Parathyroid adenoma (tissue), 2 donors: Measurements from ENCODE around the gene MEX3A.
"Not testable (repeated sequence)": the region's sequence is repeated elsewhere in the genome, so short reads cannot be mapped to it uniquely, and the experiment has no call there.

ENCODE experiments used
- H2AFZ ChIP-seq: fragments of 300-600 bp; sonication (generic); one replicate; pipeline ENCODE4 v1.7.0; 2017; ENCODE audit warnings: antibody characterized with exemption, mild to moderate bottlenecking
- H3K27ac ChIP-seq: fragments of 300-600 bp; sonication (generic); one replicate; pipeline ENCODE4 v1.7.0; 2017
- H3K27me3 ChIP-seq: fragments of 300-600 bp; sonication (generic); one replicate; pipeline ENCODE4 v1.7.0; 2017; ENCODE audit warnings: low read length; ENCODE audit not compliant: control insufficient read depth, insufficient read depth
- H3K36me3 ChIP-seq: fragments of 300-600 bp; sonication (generic); one replicate; pipeline ENCODE4 v1.7.0; 2017; ENCODE audit warnings: low read length; ENCODE audit not compliant: control insufficient read depth, insufficient read depth
- H3K4me1 ChIP-seq: fragments of 300-600 bp; sonication (generic); one replicate; pipeline ENCODE4 v1.7.0; 2017; ENCODE audit warnings: control low read depth
- H3K4me2 ChIP-seq: fragments of 300-600 bp; sonication (generic); one replicate; pipeline ENCODE4 v1.7.0; 2017; ENCODE audit warnings: low read length
- H3K4me3 ChIP-seq: fragments of 300-600 bp; sonication (generic); one replicate; pipeline ENCODE4 v1.7.0; 2017; ENCODE audit warnings: low read depth, low read length
- H3K79me2 ChIP-seq: fragments of 300-600 bp; sonication (generic); one replicate; pipeline ENCODE4 v1.7.0; 2017; ENCODE audit warnings: control low read depth
- H3K9ac ChIP-seq: fragments of 300-600 bp; sonication (generic); one replicate; pipeline ENCODE4 v1.7.0; 2017; ENCODE audit warnings: mild to moderate bottlenecking
- H3K9me3 ChIP-seq: fragments of 300-600 bp; sonication (generic); one replicate; pipeline ENCODE4 v1.7.0; 2017; ENCODE audit warnings: low read length; ENCODE audit not compliant: control insufficient read depth
- TF ChIP-seq, protein P1 (sequence below): fragments of 300-600 bp; sonication (generic); IDR thresholded peaks from one replicate; pipeline ENCODE4 v1.7.0; 2017; ENCODE audit warnings: antibody characterized with exemption, mild to moderate bottlenecking
- donor health status: primary hyperparathyroidism.

The MEX3A gene

DNA sequence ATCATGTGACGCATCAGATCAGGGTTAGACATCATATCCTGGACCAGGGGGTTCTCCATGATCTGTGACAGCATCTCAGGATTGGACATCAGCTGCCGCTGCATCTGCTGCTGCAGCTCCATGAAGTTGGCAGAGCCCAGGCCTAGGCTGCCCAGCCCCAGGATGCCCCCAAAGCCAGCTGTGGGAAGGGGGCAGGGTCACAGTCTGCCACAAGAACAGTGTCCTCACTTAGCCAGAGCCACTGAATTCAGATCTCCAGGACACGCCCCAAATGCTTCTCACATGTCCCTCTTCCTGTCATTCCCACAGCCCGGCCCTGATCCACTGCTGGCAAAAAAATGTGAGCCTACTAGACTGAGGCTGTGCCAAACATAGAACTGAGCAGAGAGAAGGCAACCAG lies 31.9 kb downstream of the MEX3A start:
- Histone ChIP-seq H3K27me3 (no peaks in the 10 kb centered on the region), H2AFZ (no peak overlapping the region), H3K9ac (no peak overlapping the region), H3K27ac (no peak overlapping the region), H3K79me2 (no peaks in the 10 kb centered on the region), H3K36me3 (no peaks in the 10 kb centered on the region), H3K9me3 (no peaks in the 10 kb centered on the region), H3K4me2 (no peak overlapping the region), H3K4me1 (peaks cover 1% of the 10 kb centered on the region), H3K4me3 (no peak overlapping the region)
- TF ChIP-seq, protein P1, sequence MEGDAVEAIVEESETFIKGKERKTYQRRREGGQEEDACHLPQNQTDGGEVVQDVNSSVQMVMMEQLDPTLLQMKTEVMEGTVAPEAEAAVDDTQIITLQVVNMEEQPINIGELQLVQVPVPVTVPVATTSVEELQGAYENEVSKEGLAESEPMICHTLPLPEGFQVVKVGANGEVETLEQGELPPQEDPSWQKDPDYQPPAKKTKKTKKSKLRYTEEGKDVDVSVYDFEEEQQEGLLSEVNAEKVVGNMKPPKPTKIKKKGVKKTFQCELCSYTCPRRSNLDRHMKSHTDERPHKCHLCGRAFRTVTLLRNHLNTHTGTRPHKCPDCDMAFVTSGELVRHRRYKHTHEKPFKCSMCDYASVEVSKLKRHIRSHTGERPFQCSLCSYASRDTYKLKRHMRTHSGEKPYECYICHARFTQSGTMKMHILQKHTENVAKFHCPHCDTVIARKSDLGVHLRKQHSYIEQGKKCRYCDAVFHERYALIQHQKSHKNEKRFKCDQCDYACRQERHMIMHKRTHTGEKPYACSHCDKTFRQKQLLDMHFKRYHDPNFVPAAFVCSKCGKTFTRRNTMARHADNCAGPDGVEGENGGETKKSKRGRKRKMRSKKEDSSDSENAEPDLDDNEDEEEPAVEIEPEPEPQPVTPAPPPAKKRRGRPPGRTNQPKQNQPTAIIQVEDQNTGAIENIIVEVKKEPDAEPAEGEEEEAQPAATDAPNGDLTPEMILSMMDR: no peak

DNA sequence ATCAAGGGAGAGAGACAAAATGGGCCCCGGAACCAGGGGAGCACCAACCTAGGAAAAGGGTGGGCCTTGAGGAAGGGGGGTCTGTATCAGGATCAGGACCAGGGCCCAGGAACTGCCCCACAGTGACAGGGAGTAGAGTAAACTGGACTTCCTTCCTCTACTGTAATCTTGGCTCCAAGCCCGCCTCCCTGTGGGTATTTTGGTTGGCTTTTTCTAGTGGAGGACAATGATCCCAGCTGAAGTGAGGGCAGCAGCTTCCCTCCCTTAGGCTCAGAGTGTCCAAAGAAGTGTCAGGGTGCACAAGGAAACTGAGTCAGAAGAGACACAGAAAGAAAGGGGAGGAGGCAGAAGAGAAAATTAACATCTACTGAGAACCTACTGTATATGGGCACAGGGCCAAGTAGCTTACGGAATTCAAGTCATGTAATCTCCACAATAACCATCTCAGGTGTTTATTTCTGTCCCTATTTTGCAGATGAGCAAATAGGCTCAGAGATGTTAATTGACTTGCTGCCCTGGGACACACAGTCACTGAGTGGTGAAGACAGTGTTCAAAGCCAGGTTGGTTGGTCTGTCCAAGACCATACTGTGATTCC lies 33.5 kb downstream of the MEX3A start:
- Histone ChIP-seq H3K36me3 (no peaks in the 10 kb centered on the region), H2AFZ (no peak overlapping the region)

DNA sequence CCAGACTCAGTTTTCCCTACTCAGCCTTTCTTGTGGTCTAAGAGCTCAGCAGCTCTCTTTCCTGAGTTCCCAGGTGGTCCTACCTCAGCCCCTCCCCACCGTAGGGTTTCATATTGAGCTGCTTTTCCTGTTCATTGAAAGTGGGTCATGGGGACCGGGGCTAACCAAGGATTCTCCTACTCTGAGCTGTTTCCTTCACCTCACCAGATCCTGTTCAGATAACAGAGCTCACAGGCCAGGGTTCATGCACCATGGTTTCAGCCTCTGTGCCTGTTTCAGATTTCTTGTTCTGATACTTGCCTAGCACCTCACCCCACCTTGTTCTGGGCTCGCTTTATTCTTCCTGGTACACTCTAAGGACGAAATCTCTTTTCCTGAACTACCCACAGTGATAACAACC lies 37.2 kb downstream of the MEX3A start:
- no peaks in the 10 kb centered on the region for H3K36me3 ChIP-seq
- no peak overlapping the region for H3K9ac ChIP-seq
- H3K4me1 ChIP-seq: peaks cover 7% of the 10 kb centered on the region
- H3K27me3 ChIP-seq: no peaks in the 10 kb centered on the region
- TF ChIP-seq, protein P1: no peak
- H3K79me2 ChIP-seq: no peaks in the 10 kb centered on the region
- H3K9me3 ChIP-seq: no peaks in the 10 kb centered on the region
- H3K4me3 ChIP-seq: no peak overlapping the region
- peak overlapping the region; percentile 32 for H3K4me2 ChIP-seq
- no peak overlapping the region for H3K27ac ChIP-seq
- no peak overlapping the region for H2AFZ ChIP-seq

More for the DNA sequence above, 33.5 kb downstream of the MEX3A start:
- no peaks in the 10 kb centered on the region for H3K27me3 ChIP-seq
- H3K9ac ChIP-seq: no peak overlapping the region
- H3K9me3 ChIP-seq: no peaks in the 10 kb centered on the region
- no peaks in the 10 kb centered on the region for H3K79me2 ChIP-seq
- H3K4me1 ChIP-seq: peaks cover 7% of the 10 kb centered on the region
- H3K4me2 ChIP-seq: no peak overlapping the region
- no peak overlapping the region for H3K4me3 ChIP-seq
- TF ChIP-seq, protein P1: no peak
- no peak overlapping the region for H3K27ac ChIP-seq

DNA sequence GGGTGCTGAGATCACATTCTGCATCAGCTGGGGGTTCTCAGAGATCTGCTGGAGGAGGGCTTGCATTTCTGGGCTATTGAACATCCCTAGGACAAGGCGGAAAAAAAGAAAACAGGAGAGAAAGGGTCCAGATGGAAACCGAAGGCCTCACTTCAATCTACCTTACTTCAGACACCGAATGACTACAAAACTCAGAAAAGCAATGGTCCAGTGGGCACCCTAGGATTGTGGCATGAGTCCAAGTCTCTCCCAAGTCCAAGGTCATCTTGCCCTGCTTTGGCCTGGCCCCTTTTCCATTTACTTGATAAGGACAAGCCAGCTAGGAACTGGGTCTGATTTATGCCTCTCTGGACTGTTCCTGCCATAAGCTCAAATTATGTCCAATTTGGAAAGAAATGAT lies 39.4 kb downstream of the MEX3A start:
- no peaks in the 10 kb centered on the region for H3K27me3 ChIP-seq
- H3K79me2 ChIP-seq: no peaks in the 10 kb centered on the region
- H3K27ac ChIP-seq: no peak overlapping the region
- no peak overlapping the region for H2AFZ ChIP-seq
- no peak overlapping the region for H3K9ac ChIP-seq
- H3K36me3 ChIP-seq: no peaks in the 10 kb centered on the region
- peaks cover 7% of the 10 kb centered on the region for H3K4me1 ChIP-seq
- TF ChIP-seq, protein P1: no peak
- H3K9me3 ChIP-seq: no peaks in the 10 kb centered on the region
- H3K4me2 ChIP-seq: no peak overlapping the region
- no peak overlapping the region for H3K4me3 ChIP-seq

DNA sequence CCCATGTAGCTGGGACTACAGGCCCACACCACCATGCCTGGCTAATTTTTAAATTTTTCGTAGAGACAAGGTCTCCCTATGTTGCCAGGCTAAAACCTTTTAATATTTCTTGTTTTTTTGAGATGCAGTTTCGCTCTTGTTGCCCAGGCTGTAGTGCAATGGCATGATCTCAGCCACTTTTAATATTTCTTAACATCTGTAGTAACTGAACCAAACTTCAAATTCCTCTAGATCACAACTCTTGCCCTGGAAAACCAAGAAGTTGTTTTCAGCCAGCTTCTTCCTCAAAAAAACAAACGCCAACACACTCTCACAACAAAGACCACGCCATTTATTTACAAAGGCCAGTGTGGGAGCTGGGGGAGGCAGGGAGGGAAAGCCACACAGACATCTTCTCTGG lies 47.3 kb downstream of the MEX3A start:
- H3K36me3 ChIP-seq, H3K27me3 ChIP-seq, H3K4me2 ChIP-seq, H3K4me3 ChIP-seq, H3K79me2 ChIP-seq, H3K9me3 ChIP-seq, H3K9ac ChIP-seq, H3K27ac ChIP-seq, H3K4me1 ChIP-seq, H2AFZ ChIP-seq: not testable (repeated sequence)
